ENCODE results near the gene PPIA. TPM values are rescaled to one million over a fixed set of nuclear protein-coding genes. Genes with fewer than 3 reads are reported as not detected.
"Not testable (repeated sequence)": the region's sequence is repeated elsewhere in the genome, so short reads cannot be mapped to it uniquely, and the experiment has no call there.

PPIA gene
- total RNA-seq, 1 donor from 2014 or later = 1,178 TPM

GRCh38 chr7:44769776-44770294 lies 26.6 kb upstream of the PPIA start:
- DNase-seq (ENCODE audit: low read depth) = peak; percentile 15
- Histone ChIP-seq H3K27me3 (ENCODE audit: control insufficient read depth, insufficient read depth, low read length) (no peaks in the 10 kb centered on the region), H3K36me3 (ENCODE audit: control insufficient read depth, insufficient read depth, low read length) (peaks cover 16% of the 10 kb centered on the region), H3K4me3 (ENCODE audit: low read depth, low read length) (no peak overlapping the region)
- FAIRE-seq = no peak
- no peak for TF ChIP-seq CTCF (IDR thresholded peaks at IDR 0.05; ENCODE audit: insufficient read depth, low read length, severe bottlenecking)

DNA sequence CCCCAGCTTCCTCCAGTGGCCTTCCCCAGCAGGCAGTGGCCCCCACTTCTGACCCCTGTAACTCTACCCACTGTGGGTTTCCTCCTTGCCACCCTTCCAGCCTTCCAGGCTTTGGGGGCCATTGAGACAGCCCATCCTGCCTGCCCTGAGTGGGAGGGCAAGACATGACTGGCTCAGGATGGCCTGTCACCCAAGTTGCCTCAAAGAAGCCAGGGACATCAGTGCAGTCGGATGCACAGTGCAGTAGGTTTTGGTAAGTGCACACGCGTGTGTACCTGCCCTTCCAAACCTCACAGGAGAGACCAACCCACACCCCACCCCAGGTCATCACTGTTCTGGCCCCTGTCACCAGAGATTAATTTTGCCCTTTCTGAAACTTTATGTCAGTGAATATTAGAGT lies 25.1 kb upstream of the PPIA start:
- FAIRE-seq (no peak), DNase-seq (ENCODE audit: low read depth) (no peak)
- H3K36me3 ChIP-seq (ENCODE audit: control insufficient read depth, insufficient read depth, low read length) = peaks cover 6% of the 10 kb centered on the region

GRCh38 chr7:44772440-44772839 lies 24.0 kb upstream of the PPIA start:
- no peaks in the 10 kb centered on the region for H3K27me3 ChIP-seq (ENCODE audit: control insufficient read depth, insufficient read depth, low read length)
- H3K4me3 ChIP-seq (ENCODE audit: low read depth, low read length) = no peak overlapping the region
- no peak for TF ChIP-seq CTCF (IDR thresholded peaks at IDR 0.05; ENCODE audit: insufficient read depth, low read length, severe bottlenecking)
- H3K36me3 ChIP-seq (ENCODE audit: control insufficient read depth, insufficient read depth, low read length) = peaks cover 2% of the 10 kb centered on the region
- DNase-seq (ENCODE audit: low read depth) (no peak), FAIRE-seq (no peak)

More for the DNA sequence above, 25.1 kb upstream of the PPIA start:
- TF ChIP-seq CTCF (IDR thresholded peaks at IDR 0.05; ENCODE audit: insufficient read depth, low read length, severe bottlenecking) = no peak
- Histone ChIP-seq H3K4me3 (ENCODE audit: low read depth, low read length) (no peak overlapping the region), H3K27me3 (ENCODE audit: control insufficient read depth, insufficient read depth, low read length) (no peaks in the 10 kb centered on the region)

- Histone ChIP-seq H3K36me3 (ENCODE audit: control insufficient read depth, insufficient read depth, low read length) (no peaks in the 10 kb centered on the region), H3K27me3 (ENCODE audit: control insufficient read depth, insufficient read depth, low read length) (no peaks in the 10 kb centered on the region), H3K4me3 (ENCODE audit: low read depth, low read length) (no peak overlapping the region)
- DNase-seq (ENCODE audit: low read depth) = no peak
- TF ChIP-seq CTCF (IDR thresholded peaks at IDR 0.05; ENCODE audit: insufficient read depth, low read length, severe bottlenecking) = no peak
- FAIRE-seq = no peak
Observed at GRCh38 chr7:44772867-44773266, 23.6 kb upstream of the PPIA start.

DNA sequence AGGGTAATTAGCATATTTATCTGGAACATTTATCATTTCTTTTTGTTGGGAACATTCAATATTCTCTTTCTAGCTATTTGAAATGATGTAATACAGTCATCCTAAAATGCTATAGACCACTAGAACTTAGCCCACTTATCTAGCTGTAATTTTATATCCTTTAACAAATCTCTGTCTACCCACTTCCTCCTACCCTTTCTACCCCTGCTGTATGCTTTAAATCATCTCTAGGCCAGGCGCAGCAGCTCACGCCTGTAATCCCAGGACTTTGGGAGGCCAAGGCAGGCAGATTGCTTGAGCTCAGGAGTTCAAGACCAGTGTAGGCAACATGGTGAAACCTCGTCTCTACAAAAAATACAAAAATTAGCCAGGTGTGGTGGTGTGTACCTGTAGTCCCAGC lies 22.0 kb upstream of the PPIA start:
- not testable (repeated sequence) for FAIRE-seq; H3K27me3 ChIP-seq (ENCODE audit: control insufficient read depth, insufficient read depth, low read length); H3K4me3 ChIP-seq (ENCODE audit: low read depth, low read length); H3K36me3 ChIP-seq (ENCODE audit: control insufficient read depth, insufficient read depth, low read length); DNase-seq (ENCODE audit: low read depth)

DNA sequence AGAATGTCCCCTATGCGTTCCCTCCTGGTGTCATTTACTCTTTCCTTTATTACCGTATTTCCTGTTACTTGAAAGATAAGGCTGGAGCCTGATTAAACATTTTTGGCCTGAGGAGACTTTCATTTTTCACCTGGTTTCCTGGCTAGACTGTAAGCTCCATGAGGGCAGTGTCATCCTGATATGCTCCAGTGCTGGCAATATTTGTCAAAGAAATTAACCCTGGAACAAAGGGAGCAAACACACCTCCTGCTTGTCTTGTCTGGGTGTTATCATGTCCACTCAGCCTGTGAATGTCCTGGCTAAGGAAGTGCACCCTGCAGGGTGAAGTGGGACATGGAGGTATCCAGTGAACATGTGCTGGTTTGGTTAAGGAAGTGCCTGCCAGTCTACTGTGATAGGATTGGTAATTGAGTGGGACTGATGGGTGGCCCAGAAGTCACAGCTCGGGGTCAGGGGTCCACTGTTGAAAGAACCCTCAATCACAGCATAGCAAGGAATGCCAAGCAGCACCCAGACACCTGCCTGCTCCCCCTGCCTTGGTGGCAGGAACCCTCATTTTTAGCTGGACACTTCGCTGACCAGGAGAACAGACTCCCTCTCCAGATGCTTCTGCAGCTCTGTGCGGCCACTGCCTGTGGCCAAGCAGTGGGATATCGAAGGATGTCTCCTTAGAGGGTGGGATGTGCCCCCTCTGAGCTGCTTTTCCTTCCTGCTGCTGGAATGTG lies 20.9 kb upstream of the PPIA start:
- no peak for DNase-seq (ENCODE audit: low read depth)

More for the DNA sequence above, 20.9 kb upstream of the PPIA start:
- Histone ChIP-seq H3K36me3 (ENCODE audit: control insufficient read depth, insufficient read depth, low read length) (no peaks in the 10 kb centered on the region), H3K27me3 (ENCODE audit: control insufficient read depth, insufficient read depth, low read length) (no peaks in the 10 kb centered on the region), H3K4me3 (ENCODE audit: low read depth, low read length) (no peak overlapping the region)
- TF ChIP-seq CTCF (IDR thresholded peaks at IDR 0.05; ENCODE audit: insufficient read depth, low read length, severe bottlenecking) = no peak
- FAIRE-seq = no peak
